HCT116 (cell line): ENCODE measurements around the gene BAHCC1. TPM values are rescaled to one million over a fixed set of nuclear protein-coding genes. Genes with fewer than 3 reads are reported as not detected.

Experiments used
- ATAC-seq: fragments of 200-7000 bp; cut with Tn5 transposase; 2 replicates; pipeline ENCODE4 v1.9.1; 2020; ENCODE audit warnings: mild to moderate bottlenecking, moderate library complexity
- BruUV-seq: library from RNA; stranded (reverse); fragments of 400-500 nt; replicated peaks from 2 replicates; lab custom pipeline; 2021; lab: Mats Ljungman, UMichigan
- CTCF ChIA-PET: fragments of 300-600 bp; sonication (Branson Sonifier 250); formaldehyde crosslinking; loops from one replicate; lab custom pipeline; 2021; ENCODE audit warnings: antibody characterized with exemption; lab: Charles Lee
- POLR2A ChIA-PET: fragments of 300-600, 350-600 bp; sonication (Branson Sonifier 250); formaldehyde crosslinking; loops from one replicate; lab custom pipeline; 2021; ENCODE audit warnings: antibody characterized with exemption; lab: Charles Lee
- RAD21 ChIA-PET, 2 experiments: fragments of 300-600 bp; sonication (Branson Sonifier 250); formaldehyde crosslinking; loops; one replicate each; lab custom pipeline; 2023; ENCODE audit warnings: low total read pairs in 2 of 2; ENCODE audit not compliant: uncharacterized antibody in 2 of 2, unreplicated experiment in 2 of 2, low non-redundant PET in 1 of 2; lab: Charles Lee
- DNase-seq: peaks from one replicate; pipeline ENCODE4 v3.0.0-alpha.2; 2010; ENCODE audit warnings: low read depth, low spot score
- H2AFZ ChIP-seq: fragments of 200-600 bp; shearing (Covaris generic), sonication (generic); 2 replicates; pipeline ENCODE4 v1.6.1; 2017; ENCODE audit warnings: low read depth, mixed run types, mixed read lengths, antibody characterized with exemption, low read length; ENCODE audit not compliant: poor library complexity, severe bottlenecking
- H3K27ac ChIP-seq: 2 replicates; pipeline ENCODE4 v1.5.1; 2012; ENCODE audit warnings: low read depth, low read length
- H3K27me3 ChIP-seq: fragments of 200-600 bp; sonication (generic); 2 replicates; pipeline ENCODE4 v1.6.1; 2016; ENCODE audit warnings: mixed run types, low read length, mixed read lengths; ENCODE audit not compliant: insufficient read depth
- H3K36me3 ChIP-seq, 2 experiments: fragments of 200-500 bp in 1 of 2; fragments of 200-600 bp in 1 of 2; sonication (Bioruptor generic) in 1 of 2; sonication (generic) in 1 of 2; 2 replicates each; pipeline versions ENCODE4 v1.5.1 to v1.6.1; 2014 to 2016; ENCODE audit warnings: low read length in 2 of 2, inconsistent platforms in 1 of 2, mixed read lengths in 1 of 2, mixed run types in 1 of 2; ENCODE audit not compliant: insufficient read depth in 2 of 2, control insufficient read depth in 1 of 2
- H3K4me1 ChIP-seq, 2 experiments: fragments of 200-600 bp in 1 of 2; sonication (generic) in 1 of 2; 2 replicates each; pipeline versions ENCODE4 v1.5.1 to v1.6.1; 2012 to 2017; ENCODE audit warnings: low read length in 2 of 2, inconsistent platforms in 1 of 2, mild to moderate bottlenecking in 1 of 2, mixed read lengths in 1 of 2, mixed run types in 1 of 2, moderate library complexity in 1 of 2; ENCODE audit not compliant: insufficient read depth in 2 of 2, control insufficient read depth in 1 of 2
- H3K4me2 ChIP-seq: fragments of 200-600 bp; sonication (generic); 2 replicates; pipeline ENCODE4 v1.6.1; 2017; ENCODE audit warnings: mixed run types, low read length, mixed read lengths
- H3K4me3 ChIP-seq, 2 experiments: fragments of 200-600 bp in 1 of 2; sonication (generic) in 1 of 2; replicated peaks in 1 of 2; 2 replicates each; pipeline ENCODE4 v1.5.1; 2011 to 2016; ENCODE audit warnings: low read length in 2 of 2, control low read depth in 1 of 2, low read depth in 1 of 2, mild to moderate bottlenecking in 1 of 2, mixed read lengths in 1 of 2, mixed run types in 1 of 2
- H3K79me2 ChIP-seq: fragments of 200-600 bp; sonication (generic); 2 replicates; pipeline ENCODE4 v1.6.1; 2017; ENCODE audit warnings: mild to moderate bottlenecking, mixed run types, low read length, moderate library complexity, mixed read lengths; ENCODE audit not compliant: insufficient read depth
- H3K9ac ChIP-seq: fragments of 200-600 bp; sonication (generic); 2 replicates; pipeline ENCODE4 v1.6.1; 2016; ENCODE audit warnings: low read length, mixed read lengths
- H3K9me2 ChIP-seq: fragments of 200-600 bp; sonication (generic), shearing (Covaris generic); 2 replicates; pipeline ENCODE4 v1.6.1; 2017; ENCODE audit warnings: mixed run types, mild to moderate bottlenecking, moderate library complexity; ENCODE audit not compliant: insufficient read depth
- H3K9me3 ChIP-seq, 2 experiments: fragments of 200-500 bp in 1 of 2; fragments of 200-600 bp in 1 of 2; sonication (Bioruptor generic) in 1 of 2; sonication (generic) in 1 of 2; 2 replicates each; pipeline ENCODE4 v1.6.1; 2014 to 2017; ENCODE audit warnings: low read length in 2 of 2, mixed read lengths in 2 of 2, inconsistent platforms in 1 of 2, low read depth in 1 of 2, mild to moderate bottlenecking in 1 of 2, mixed run types in 1 of 2, moderate library complexity in 1 of 2; ENCODE audit not compliant: control insufficient read depth in 1 of 2, insufficient read depth in 1 of 2
- H4K20me1 ChIP-seq: fragments of 200-600 bp; sonication (generic), shearing (Covaris generic); 2 replicates; pipeline ENCODE4 v1.6.1; 2017; ENCODE audit warnings: mixed run types, mild to moderate bottlenecking, moderate library complexity; ENCODE audit not compliant: insufficient read depth
- CEBPB ChIP-seq: IDR thresholded peaks from 2 replicates; pipeline ENCODE4 v1.6.1; 2012; ENCODE audit warnings: low read depth
- EGR1 ChIP-seq: IDR thresholded peaks from 2 replicates; pipeline ENCODE4 v1.6.1; 2012; ENCODE audit warnings: low read depth
- ELF1 ChIP-seq: IDR thresholded peaks from 2 replicates; pipeline ENCODE4 v1.6.1; 2012; ENCODE audit warnings: low read depth, borderline replicate concordance
- EZH2 ChIP-seq: fragments of 200-600 bp; sonication (generic); IDR thresholded peaks from 2 replicates; pipeline ENCODE4 v1.6.1; 2017; ENCODE audit warnings: antibody characterized with exemption, mixed run types
- JUND ChIP-seq: IDR thresholded peaks from 2 replicates; pipeline ENCODE4 v1.6.1; 2012
- MAX ChIP-seq: IDR thresholded peaks from 2 replicates; pipeline ENCODE4 v1.6.1; 2012
- POLR2A ChIP-seq: IDR thresholded peaks from 2 replicates; pipeline ENCODE4 v1.7.0; 2011; ENCODE audit warnings: borderline replicate concordance; ENCODE audit not compliant: insufficient read depth, insufficient read length; ENCODE audit errors: extremely low read depth
- POLR2AphosphoS5 ChIP-seq: IDR thresholded peaks from 2 replicates; pipeline ENCODE4 v1.6.1; 2011; ENCODE audit warnings: mild to moderate bottlenecking, low read depth, low read length, moderate library complexity
- RAD21 ChIP-seq: IDR thresholded peaks from 2 replicates; pipeline ENCODE4 v1.6.1; 2012; ENCODE audit warnings: low read depth, mild to moderate bottlenecking
- SP1 ChIP-seq: IDR thresholded peaks from 2 replicates; pipeline ENCODE4 v1.6.1; 2012; ENCODE audit warnings: low read depth
- SRF ChIP-seq: IDR thresholded peaks from 2 replicates; pipeline ENCODE4 v1.6.1; 2012; ENCODE audit warnings: low read depth
- TCF7L2 ChIP-seq: IDR thresholded peaks from 2 replicates; pipeline ENCODE4 v1.7.0; 2011; ENCODE audit warnings: borderline replicate concordance, inconsistent platforms; ENCODE audit not compliant: insufficient read depth, insufficient read length; ENCODE audit errors: extremely low read depth
- YY1 ChIP-seq: IDR thresholded peaks from 2 replicates; pipeline ENCODE4 v1.6.1; 2011; ENCODE audit warnings: low read length, low read depth, moderate library complexity, mild to moderate bottlenecking; ENCODE audit not compliant: insufficient replicate concordance; ENCODE audit errors: extremely low read depth
- ZFX ChIP-seq: fragments of 450-650 bp; IDR thresholded peaks from 2 replicates; pipeline ENCODE4 v1.6.1; 2017
- ZNF274 ChIP-seq: fragments of 200-500 bp; sonication (Bioruptor generic); IDR thresholded peaks from 2 replicates; pipeline ENCODE4 v1.6.1; 2014; ENCODE audit warnings: mild to moderate bottlenecking, low read depth, low read length, inconsistent platforms
- intact Hi-C: fragments of 100-400 bp; cut with micrococcal nuclease; formaldehyde crosslinking; loops from 2 replicates; pipeline ENCODE4 v1.10.0; 2022
- total RNA-seq: library from RNA; stranded (reverse); gene quantifications from one replicate; pipeline ENCODE4 v1.2.1, GENCODE V29; 2021; ENCODE audit not compliant: unreplicated experiment
- TF ChIP-seq, protein P1 (sequence below): IDR thresholded peaks from 2 replicates; pipeline ENCODE4 v1.6.1; 2011; ENCODE audit warnings: mild to moderate bottlenecking, low read length, moderate library complexity; ENCODE audit not compliant: insufficient replicate concordance; ENCODE audit errors: extremely low read depth
- TF ChIP-seq, protein P2 (sequence below), 3 experiments: fragments of 200-600 bp in 1 of 3; sonication (generic) in 1 of 3; IDR thresholded peaks in 2 of 3; conservative IDR thresholded peaks in 1 of 3; 2 replicates each; pipeline ENCODE4 v1.5.1; 2012 to 2017; ENCODE audit warnings: low read depth in 2 of 3, low read length in 2 of 3, antibody characterized with exemption in 1 of 3, borderline replicate concordance in 1 of 3, control low read depth in 1 of 3, mild to moderate bottlenecking in 1 of 3, mixed read lengths in 1 of 3, mixed run types in 1 of 3, moderate library complexity in 1 of 3; ENCODE audit not compliant: insufficient read depth in 1 of 3
- TF ChIP-seq, protein P3 (sequence below): IDR thresholded peaks from 2 replicates; pipeline ENCODE4 v1.6.1; 2012
- TF ChIP-seq, protein P4 (sequence below): IDR thresholded peaks from 2 replicates; pipeline ENCODE4 v1.6.1; 2012; ENCODE audit warnings: low read depth

The BAHCC1 gene
- total RNA-seq, 1 experiment from 2014 or later, result 45.2 TPM

DNA sequence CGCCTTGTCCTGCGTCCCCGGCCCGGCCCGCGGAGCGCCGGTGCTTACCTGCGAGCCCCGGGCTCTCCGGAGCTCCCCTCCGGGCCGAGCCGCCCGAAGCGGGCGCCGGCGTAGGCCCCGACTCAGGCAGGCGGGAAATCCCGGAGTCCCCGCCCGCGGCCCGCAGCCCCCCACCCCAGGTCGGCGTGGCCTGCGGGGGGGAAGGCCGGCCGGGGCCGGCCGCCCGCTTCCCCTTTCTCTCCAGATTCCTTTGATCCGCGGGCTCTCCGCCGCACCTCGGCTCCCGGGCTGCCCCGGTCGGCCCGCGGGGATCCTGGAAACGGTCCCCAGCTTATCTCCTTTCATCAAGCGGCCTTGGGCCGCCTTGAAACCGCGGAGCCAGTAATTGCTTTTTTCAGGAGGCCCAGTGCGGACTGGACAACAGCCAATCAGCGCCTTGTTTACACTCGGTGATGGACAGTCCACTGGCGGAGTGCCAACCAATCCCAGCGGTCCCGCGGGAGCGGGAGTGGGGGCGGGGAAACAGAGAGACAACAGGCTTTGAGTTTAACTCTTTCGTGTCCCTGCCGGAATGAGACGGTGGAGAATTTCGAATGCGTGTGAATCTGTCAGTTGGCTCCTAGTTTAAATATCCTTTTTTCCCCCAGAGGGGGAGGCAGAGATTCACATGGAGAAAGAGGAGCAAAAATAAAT, 1.4 kb upstream of the BAHCC1 start:
- CTCF ChIA-PET, result interaction anchor here (0.6 to 1.4 kb wide), 3 partner anchors 64 to 84 kb away, joined by 4 to 5 read pairs (median 5); no protein-coding TSS in a partner anchor
- Histone ChIP-seq H3K4me1 (peaks cover 35 to 57% of the 10 kb centered on the region in 2 experiments), H3K27ac (peak overlapping the region; percentile 97), H3K36me3 (peaks cover 2 to 4% of the 10 kb centered on the region in 2 experiments; a peak in 2 of 4 replicates), H3K4me2 (peak overlapping the region; percentile 78), H2AFZ (no peak overlapping the region), H4K20me1 (no peaks in the 10 kb centered on the region), H3K9me3 (no peaks in the 10 kb centered on the region), H3K9me2 (no peaks in the 10 kb centered on the region), H3K79me2 (peaks cover 53% of the 10 kb centered on the region), H3K4me3 (peak overlapping the region; percentile 75 to 81), H3K27me3 (no peaks in the 10 kb centered on the region), H3K9ac (peak overlapping the region; percentile 89)
- ATAC-seq (peak; percentile 29), DNase-seq (peak; percentile 100)
- TF ChIP-seq TCF7L2 (peak; percentile 100), CEBPB (no peak), SP1 (no peak), POLR2AphosphoS5 (peak; percentile 95), EZH2 (no peak), ELF1 (no peak), MAX (no peak), POLR2A (peak; percentile 46), ZFX (peak; percentile 98), EGR1 (no peak), YY1 (peak; percentile 80), SRF (no peak), RAD21 (no peak), ZNF274 (no peak), JUND (no peak)
- TF ChIP-seq, protein P1, sequence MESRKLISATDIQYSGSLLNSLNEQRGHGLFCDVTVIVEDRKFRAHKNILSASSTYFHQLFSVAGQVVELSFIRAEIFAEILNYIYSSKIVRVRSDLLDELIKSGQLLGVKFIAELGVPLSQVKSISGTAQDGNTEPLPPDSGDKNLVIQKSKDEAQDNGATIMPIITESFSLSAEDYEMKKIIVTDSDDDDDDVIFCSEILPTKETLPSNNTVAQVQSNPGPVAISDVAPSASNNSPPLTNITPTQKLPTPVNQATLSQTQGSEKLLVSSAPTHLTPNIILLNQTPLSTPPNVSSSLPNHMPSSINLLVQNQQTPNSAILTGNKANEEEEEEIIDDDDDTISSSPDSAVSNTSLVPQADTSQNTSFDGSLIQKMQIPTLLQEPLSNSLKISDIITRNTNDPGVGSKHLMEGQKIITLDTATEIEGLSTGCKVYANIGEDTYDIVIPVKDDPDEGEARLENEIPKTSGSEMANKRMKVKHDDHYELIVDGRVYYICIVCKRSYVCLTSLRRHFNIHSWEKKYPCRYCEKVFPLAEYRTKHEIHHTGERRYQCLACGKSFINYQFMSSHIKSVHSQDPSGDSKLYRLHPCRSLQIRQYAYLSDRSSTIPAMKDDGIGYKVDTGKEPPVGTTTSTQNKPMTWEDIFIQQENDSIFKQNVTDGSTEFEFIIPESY, result peak; percentile 89
- TF ChIP-seq, protein P2, sequence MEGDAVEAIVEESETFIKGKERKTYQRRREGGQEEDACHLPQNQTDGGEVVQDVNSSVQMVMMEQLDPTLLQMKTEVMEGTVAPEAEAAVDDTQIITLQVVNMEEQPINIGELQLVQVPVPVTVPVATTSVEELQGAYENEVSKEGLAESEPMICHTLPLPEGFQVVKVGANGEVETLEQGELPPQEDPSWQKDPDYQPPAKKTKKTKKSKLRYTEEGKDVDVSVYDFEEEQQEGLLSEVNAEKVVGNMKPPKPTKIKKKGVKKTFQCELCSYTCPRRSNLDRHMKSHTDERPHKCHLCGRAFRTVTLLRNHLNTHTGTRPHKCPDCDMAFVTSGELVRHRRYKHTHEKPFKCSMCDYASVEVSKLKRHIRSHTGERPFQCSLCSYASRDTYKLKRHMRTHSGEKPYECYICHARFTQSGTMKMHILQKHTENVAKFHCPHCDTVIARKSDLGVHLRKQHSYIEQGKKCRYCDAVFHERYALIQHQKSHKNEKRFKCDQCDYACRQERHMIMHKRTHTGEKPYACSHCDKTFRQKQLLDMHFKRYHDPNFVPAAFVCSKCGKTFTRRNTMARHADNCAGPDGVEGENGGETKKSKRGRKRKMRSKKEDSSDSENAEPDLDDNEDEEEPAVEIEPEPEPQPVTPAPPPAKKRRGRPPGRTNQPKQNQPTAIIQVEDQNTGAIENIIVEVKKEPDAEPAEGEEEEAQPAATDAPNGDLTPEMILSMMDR (IDR thresholded peaks at IDR 0.05 in 2 of 3, conservative IDR thresholded peaks at IDR 0.05 in 1 of 3; ENCODE audit: borderline replicate concordance in 1 of 3, insufficient read depth in 1 of 3, low read depth in 2 of 3, low read length in 2 of 3), result no peak; a peak in 1 of 6 replicates
- TF ChIP-seq, protein P3, sequence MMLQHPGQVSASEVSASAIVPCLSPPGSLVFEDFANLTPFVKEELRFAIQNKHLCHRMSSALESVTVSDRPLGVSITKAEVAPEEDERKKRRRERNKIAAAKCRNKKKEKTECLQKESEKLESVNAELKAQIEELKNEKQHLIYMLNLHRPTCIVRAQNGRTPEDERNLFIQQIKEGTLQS, result no peak
- TF ChIP-seq, protein P4, sequence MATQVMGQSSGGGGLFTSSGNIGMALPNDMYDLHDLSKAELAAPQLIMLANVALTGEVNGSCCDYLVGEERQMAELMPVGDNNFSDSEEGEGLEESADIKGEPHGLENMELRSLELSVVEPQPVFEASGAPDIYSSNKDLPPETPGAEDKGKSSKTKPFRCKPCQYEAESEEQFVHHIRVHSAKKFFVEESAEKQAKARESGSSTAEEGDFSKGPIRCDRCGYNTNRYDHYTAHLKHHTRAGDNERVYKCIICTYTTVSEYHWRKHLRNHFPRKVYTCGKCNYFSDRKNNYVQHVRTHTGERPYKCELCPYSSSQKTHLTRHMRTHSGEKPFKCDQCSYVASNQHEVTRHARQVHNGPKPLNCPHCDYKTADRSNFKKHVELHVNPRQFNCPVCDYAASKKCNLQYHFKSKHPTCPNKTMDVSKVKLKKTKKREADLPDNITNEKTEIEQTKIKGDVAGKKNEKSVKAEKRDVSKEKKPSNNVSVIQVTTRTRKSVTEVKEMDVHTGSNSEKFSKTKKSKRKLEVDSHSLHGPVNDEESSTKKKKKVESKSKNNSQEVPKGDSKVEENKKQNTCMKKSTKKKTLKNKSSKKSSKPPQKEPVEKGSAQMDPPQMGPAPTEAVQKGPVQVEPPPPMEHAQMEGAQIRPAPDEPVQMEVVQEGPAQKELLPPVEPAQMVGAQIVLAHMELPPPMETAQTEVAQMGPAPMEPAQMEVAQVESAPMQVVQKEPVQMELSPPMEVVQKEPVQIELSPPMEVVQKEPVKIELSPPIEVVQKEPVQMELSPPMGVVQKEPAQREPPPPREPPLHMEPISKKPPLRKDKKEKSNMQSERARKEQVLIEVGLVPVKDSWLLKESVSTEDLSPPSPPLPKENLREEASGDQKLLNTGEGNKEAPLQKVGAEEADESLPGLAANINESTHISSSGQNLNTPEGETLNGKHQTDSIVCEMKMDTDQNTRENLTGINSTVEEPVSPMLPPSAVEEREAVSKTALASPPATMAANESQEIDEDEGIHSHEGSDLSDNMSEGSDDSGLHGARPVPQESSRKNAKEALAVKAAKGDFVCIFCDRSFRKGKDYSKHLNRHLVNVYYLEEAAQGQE, result no peak
- no TSS peak for BruUV-seq
- POLR2A ChIA-PET, result interaction anchor here (0.7 to 1.3 kb wide), 3 partner anchors 14 to 85 kb away, joined by 3 to 6 read pairs (median 4); no protein-coding TSS in a partner anchor
- RAD21 ChIA-PET, result no interaction called here
- intact Hi-C loops, result loop anchor here (2.0 kb wide), 4 partner anchors 29 to 99 kb away; partner anchors contain the start of gene SLC38A10
